DMS153 (cell line): ENCODE results near the gene THSD7B.

Experiments used
- DNase-seq: peaks from one replicate; lab custom pipeline; 2025; lab: John Stamatoyannopoulos, UW

The THSD7B gene

GRCh38 chr2:137199751-137200150, 434.4 kb downstream of the THSD7B start:
- no peak for DNase-seq

- DNase-seq, result no peak
These were observed 437.0 kb downstream of the THSD7B start for GRCh38 chr2:137202318-137202717.

GRCh38 chr2:137205324-137205723, 440.0 kb downstream of the THSD7B start:
- no peak for DNase-seq

DNA sequence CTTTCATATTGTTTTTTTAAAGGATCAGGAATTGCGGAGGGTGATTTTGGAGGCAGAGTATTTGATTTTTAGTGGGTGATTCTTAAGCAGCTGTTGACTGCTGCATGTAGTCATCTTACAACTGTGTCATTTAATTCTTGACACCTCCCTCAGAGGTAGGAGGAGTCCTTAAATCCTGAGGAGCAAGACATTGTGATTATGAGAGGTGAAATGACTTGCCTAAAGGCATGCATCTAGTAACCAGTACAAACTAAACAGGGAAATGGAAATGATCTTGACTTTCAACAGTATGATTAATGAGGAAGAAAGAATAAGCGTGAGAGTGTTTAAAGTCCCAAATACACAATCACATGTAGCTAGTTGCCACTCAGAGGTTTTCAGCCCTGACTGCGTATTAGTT, 440.7 kb downstream of the THSD7B start:
- no peak for DNase-seq

DNA sequence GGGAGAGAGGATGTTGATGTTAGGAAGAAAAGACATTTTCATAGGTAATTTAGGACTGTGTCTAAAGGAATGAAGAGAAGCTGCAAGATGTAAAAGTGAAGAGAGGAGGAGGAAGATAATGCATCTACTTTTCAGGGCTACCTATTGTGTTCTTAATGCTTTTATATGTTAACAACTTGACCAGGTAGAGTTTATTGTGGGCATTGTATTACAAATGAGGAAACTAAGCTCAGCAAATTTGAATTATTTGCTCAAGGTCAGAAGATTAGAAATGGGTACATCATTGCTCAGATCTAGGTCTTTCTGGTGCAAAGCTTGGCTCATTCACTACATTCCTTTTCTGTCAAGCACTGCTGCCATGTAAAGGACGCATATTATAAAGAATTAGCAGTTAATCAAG, 441.7 kb downstream of the THSD7B start:
- DNase-seq, result no peak

- no peak for DNase-seq
These were observed 443.1 kb downstream of the THSD7B start for GRCh38 chr2:137208431-137208891.

GRCh38 chr2:137210039-137210438, 444.7 kb downstream of the THSD7B start:
- DNase-seq, result no peak

GRCh38 chr2:137211761-137212160, 446.4 kb downstream of the THSD7B start:
- DNase-seq, result no peak

DNA sequence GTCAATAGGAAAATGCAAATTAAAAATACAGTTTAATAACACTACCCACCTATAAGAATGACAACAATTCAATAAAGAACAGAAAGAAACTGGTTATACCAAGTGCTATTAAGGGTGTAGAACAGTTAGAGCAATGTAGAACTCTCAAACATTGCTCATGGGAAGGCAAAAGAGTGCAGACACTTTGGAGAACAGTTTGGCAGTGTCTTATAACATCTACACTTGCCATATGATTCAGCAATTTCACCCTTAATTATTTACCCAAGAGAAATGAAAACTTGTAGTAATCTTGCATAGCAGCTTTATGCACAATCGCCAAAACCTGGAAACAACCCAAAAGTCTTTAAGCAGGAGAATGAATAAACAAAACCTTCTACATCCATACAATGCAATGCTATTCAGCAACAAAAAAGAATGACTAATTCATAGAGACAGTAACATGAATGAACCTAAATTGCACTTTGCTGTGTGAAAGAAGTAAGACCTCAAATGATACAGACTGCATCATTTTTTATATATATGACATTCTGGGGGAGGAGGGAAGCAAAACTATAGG, 455.2 kb downstream of the THSD7B start:
- DNase-seq, result no peak

- DNase-seq, result no peak
These were observed 456.6 kb downstream of the THSD7B start for GRCh38 chr2:137221797-137222492.

- DNase-seq, result no peak
These were observed 458.4 kb downstream of the THSD7B start for GRCh38 chr2:137223722-137224121.

GRCh38 chr2:137228566-137228965, 463.2 kb downstream of the THSD7B start:
- DNase-seq, result no peak

GRCh38 chr2:137229834-137230233, 464.5 kb downstream of the THSD7B start:
- DNase-seq, result no peak

DNA sequence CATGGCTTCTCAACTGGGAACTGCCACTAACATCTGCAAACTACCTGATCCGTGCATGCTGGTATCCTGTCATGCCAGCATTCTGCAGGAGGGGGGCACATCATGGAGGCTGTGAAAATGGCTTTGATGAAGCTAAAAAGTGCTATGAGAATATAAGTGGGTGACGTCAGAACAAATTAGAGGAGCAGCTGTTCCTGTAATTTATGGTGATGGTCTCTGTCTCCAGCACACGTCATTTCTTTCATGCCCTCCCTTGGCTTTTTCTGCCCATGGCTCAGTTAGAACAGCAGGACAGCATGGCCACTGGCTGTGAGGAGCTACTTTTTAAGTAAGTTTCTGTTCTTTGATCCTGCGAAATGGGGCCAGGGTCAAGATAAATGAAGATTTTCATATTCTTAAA, 466.3 kb downstream of the THSD7B start:
- no peak for DNase-seq

DNA sequence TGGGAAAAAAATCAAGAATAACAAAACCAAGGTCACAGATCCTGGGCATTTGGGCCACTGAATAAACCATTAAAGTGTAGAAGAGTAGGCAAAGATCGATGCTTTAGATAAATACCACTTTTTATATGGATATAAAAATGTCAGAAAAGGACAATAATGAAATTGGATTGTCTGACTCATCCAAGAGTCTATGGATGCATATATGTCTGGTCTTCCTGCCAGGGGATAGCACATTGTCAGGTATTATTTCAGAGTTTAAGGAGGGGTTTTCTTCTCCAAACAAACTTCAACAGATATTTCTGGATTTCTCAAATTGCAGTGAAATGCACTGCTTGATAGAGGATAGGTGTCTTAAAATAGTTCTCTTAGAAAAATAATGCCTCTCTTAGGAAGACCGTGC, 466.7 kb downstream of the THSD7B start:
- DNase-seq, result no peak

DNA sequence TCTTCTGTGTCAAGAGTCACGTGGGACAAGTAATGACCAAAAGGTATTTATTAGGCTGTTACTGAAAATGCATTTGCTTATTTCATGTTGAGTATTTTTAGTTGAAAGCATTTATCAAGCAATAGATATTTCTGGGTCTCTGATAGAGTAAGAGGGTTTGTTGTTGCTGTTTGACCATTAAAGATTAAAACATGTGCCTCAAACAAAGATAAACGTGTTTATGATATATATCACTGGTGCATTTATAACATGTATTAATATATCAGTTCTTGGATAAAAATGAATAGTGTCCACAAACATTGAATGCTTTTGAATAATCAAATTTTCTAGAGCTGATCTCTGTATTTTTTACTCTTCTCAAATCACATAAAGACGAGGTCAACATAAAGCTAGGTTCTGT, 467.7 kb downstream of the THSD7B start:
- no peak for DNase-seq

DNA sequence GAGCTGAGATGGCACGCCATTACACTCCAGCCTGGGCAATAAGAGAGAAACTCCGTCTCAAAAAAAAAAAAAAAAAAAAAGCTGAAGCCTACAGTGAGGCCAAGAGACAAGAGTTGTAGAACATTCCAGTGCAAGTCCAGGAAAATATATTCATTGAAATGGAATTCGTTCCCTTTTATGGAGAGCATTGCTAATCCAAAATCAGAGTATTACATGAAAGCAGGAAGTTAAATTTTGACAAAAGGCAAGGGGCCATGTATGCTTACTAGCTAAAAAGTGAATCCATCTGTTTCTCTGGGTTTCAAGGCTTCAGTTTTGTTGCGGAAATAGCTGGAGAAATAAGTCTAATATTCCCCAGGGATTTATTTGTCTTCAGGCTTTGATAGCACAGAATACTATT, 471.7 kb downstream of the THSD7B start:
- DNase-seq, result no peak

GRCh38 chr2:137238065-137238464, 472.7 kb downstream of the THSD7B start:
- no peak for DNase-seq

DNA sequence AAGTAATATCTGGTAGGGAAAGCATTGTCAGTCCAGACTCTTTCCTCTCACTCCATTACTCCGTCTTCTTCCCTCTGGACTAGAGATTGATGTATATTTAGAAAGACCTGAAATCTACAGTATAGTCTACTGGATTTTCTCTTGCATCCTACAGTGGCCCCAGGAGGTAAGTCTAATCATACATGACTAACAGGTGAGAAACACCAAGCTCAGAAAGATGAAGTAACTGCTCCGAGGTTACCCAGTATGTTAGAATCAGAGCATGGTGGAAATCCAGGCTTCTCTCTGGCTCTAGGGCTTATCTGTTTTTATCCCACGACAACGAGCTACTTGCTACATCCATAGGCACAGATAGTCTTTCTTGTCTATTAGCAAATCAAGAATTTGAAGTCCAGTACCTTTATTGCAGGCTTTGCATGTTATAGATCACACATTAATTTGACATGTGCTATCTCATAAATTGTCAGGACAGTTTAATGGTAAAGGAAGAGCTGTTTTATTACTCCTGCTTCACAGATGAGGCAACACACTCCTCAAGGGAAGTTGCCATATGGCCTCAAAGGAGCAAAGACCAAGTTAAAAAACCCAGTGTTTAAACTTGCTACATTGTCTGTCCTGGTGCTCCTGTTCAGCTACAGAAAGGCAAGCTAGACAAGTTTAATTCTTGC, 484.3 kb downstream of the THSD7B start:
- no peak for DNase-seq

DNA sequence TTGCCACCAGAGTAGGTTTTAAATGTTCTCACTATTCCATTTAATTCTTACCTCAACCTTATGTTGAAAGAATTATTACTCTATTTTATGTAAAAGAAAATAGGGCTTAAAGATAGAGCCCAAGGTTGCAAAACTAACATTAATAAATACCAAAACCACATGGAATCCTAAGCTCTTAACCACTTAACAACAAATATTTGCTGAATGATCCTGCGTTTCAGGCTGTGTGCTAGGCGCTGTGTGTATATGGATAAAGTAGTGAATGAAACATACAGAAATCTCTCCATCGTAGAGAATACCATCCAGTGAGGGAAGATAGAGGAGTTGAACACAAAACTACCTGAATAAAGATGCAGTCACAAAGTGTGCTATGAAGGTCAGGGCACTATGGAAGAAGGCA, 485.1 kb downstream of the THSD7B start:
- no peak for DNase-seq

DNA sequence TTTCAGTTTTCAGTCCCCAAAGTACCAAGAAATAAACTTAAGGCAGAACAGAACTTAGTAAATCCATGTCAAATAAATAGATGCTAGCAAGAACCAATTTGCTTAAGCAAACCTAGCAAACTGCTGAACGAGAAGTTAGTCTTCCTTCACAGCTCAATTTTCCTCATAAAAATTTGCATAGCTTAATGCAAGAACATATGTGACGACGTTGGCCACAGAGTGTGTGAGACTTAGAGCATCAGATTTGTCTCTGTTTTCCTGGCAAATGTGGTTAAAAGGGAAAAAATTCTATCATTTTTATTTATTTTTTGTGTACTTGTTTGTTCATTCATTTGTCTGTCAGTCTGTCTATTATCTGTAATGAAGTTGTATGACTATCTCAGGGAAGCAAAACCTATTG, 485.7 kb downstream of the THSD7B start:
- no peak for DNase-seq

GRCh38 chr2:137252934-137253333, 487.6 kb downstream of the THSD7B start:
- DNase-seq, result no peak

- DNase-seq, result no peak
These were observed 488.7 kb downstream of the THSD7B start for GRCh38 chr2:137254052-137254451.

- DNase-seq, result no peak
These were observed 490.0 kb downstream of the THSD7B start for GRCh38 chr2:137255345-137255744.
